Endometrial microvascular endothelial cells (primary cell): Measurements from ENCODE around the gene FAM89B. TPM values are rescaled to one million over a fixed set of nuclear protein-coding genes. Genes with fewer than 3 reads are reported as not detected.

ENCODE experiments used
- in situ Hi-C: cut with HindIII; loops from 2 replicates; pipeline ENCODE4 v1.10.0; 2017; ENCODE audit warnings: low sequenced_read_pairs, low pct_unique_long_range_greater_than_20kb; ENCODE audit errors: inconsistent ontology term
- total RNA-seq: library from RNA; depleted of rRNA; stranded (reverse); fragments of >200 nt; gene quantifications from one replicate; pipeline ENCODE4 v1.2.3, GENCODE V29; 2015; ENCODE audit errors: inconsistent ontology term

FAM89B gene
- total RNA-seq, 1 donor from 2014 or later = 34.1 TPM

GRCh38 chr11:65538232-65538914, 34.0 kb upstream of the FAM89B start:
- in situ Hi-C loops = no loop called here

GRCh38 chr11:65538915-65539743, 33.2 kb upstream of the FAM89B start:
- in situ Hi-C loops = no loop called here

GRCh38 chr11:65539744-65540289, 32.5 kb upstream of the FAM89B start:
- in situ Hi-C loops = no loop called here

- in situ Hi-C loops = no loop called here
Measured at GRCh38 chr11:65540290-65541092, 31.8 kb upstream of the FAM89B start.

- in situ Hi-C loops = no loop called here
Measured at GRCh38 chr11:65541093-65541982, 31.0 kb upstream of the FAM89B start.

- in situ Hi-C loops = no loop called here
Measured at GRCh38 chr11:65542738-65543390, 29.5 kb upstream of the FAM89B start.

- in situ Hi-C loops = no loop called here
Measured at GRCh38 chr11:65545853-65546216, 26.5 kb upstream of the FAM89B start.

- in situ Hi-C loops = no loop called here
Measured at GRCh38 chr11:65546217-65546958, 25.9 kb upstream of the FAM89B start.

- in situ Hi-C loops = no loop called here
Measured at GRCh38 chr11:65547446-65548125, 24.8 kb upstream of the FAM89B start.

GRCh38 chr11:65548395-65548794, 23.9 kb upstream of the FAM89B start:
- in situ Hi-C loops = no loop called here

GRCh38 chr11:65549096-65549495, 23.2 kb upstream of the FAM89B start:
- in situ Hi-C loops = no loop called here

GRCh38 chr11:65551572-65552387, 20.6 kb upstream of the FAM89B start:
- in situ Hi-C loops = no loop called here

- in situ Hi-C loops = no loop called here
Measured at GRCh38 chr11:65552388-65552951, 19.9 kb upstream of the FAM89B start.

GRCh38 chr11:65553301-65554001, 18.9 kb upstream of the FAM89B start:
- in situ Hi-C loops = no loop called here
